Activated T-cell treated with anti-CD3 and anti-CD28 coated beads for 4 hours (primary cell): ENCODE measurements around the gene FOXP1.
"Not testable (repeated sequence)": the region's sequence is repeated elsewhere in the genome, so short reads cannot be mapped to it uniquely, and the experiment has no call there.

Source experiments
- DNase-seq: peaks from one replicate; pipeline ENCODE4 v3.0.0-alpha.2; 2020

Gene FOXP1

DNA sequence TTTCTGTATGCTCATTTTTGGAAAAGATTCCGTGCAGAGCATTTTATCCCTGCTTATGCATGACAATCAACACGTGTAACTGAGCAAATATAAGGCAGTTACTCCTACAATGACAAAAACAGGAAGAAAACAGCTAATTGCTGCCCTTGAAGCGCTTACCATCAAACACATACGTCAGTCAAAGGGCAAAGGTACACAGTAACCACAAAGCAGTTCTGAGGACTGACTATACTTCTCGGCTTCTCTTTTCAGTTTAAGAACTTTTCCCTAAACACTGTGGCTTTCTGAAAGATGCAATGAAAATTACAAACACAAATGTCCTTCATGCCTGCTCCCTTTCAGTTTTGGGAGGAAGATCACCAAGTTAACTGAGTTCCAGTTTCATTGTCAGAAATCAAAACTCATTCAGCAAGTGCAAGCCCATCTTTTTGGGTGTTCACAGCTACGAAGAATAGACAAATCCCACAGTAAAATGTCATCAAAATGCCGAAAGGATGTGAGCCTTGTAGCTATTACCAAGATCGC is 602.8 kb downstream of the FOXP1 start:
- no peak for DNase-seq

DNA sequence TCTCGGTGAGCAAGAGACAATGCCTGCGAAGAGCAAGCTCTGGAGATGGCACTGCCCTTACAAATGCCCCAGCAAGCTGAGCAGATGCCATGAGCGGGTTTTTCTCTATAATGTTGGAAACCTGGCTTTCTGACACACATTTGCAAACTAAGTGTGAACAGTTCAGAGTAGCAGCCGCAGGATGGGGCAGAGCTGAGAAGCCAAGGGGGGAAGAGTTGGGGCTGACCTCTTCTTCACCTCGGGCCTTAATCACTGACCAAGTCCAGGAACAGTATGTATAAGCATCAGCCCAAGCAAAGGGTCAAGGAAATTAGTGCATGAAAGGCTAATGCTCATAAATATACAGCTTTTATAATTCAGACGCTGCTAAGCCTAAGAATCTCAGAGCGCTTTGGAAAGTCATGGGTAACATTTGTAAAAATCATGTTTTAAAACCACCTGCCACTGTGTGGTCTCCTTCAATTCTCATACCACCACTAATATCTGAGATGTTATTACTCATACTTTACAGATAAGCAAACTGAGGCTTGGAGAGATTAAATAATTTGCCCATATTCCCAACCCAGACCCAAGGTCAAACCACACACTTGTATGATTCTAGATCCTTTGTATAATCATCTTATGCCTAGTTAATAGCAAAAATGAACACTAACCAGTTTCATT is 603.4 kb downstream of the FOXP1 start:
- no peak for DNase-seq

GRCh38 chr3:70977712-70978111 is 605.8 kb downstream of the FOXP1 start:
- no peak for DNase-seq

DNA sequence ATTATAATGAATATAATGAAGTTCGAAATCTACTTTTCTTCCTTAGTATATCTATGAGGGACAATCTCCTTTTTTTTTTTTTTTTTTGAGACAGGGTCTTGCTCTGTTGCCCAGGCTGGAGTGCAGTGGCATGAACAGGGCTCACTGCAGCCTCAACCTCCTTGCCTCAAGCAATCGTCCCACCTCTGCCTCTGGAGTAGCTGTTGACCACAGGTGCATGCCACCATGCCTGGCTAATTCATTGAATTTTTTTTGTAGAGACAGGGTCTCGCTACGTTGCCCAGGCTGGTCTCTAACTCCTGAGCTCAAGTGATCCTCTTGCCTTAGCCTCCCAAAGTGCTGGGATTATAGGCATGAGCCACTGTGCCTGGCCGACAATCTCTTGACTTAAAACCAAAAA is 607.5 kb downstream of the FOXP1 start:
- not testable (repeated sequence) for DNase-seq

GRCh38 chr3:70974747-70975146 is 608.8 kb downstream of the FOXP1 start:
- no peak for DNase-seq

DNA sequence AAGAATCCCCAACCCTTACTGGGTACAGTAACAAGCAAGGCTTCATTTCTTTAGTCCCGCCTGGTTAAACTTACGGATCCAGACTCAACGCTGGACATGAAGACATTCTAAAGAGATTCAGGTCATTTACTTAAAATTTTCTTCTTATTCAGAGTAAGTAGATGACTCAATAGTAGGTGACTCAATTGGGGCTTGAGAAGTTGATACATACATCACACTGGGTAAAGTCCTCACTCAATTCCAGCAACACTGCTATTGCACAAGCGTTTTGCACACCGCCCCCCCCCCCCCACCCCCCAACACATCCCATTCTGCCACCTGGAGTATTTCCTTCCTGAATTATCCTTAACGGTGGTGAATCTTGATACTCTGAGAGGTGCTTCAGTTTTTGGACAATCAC is 610.0 kb downstream of the FOXP1 start:
- DNase-seq: no peak

DNA sequence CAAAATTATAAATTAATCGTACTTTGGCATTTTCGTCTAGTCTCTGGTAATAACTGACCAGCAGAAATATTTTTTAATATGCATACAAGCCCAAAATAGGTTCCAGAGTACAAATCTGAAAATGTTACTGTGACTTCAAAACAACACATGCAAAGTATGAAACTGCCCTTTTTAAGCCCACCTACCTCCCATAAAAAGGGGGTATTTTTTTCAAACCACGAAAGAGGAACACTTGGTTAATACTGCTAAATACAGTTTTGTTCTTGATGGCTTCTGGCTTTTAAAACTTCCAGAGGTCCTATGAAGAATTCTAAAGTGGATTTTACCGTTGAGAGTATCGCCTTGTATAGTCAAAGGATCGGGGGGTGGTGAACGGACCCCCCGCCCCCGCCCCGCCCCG is 610.7 kb downstream of the FOXP1 start:
- no peak for DNase-seq

DNA sequence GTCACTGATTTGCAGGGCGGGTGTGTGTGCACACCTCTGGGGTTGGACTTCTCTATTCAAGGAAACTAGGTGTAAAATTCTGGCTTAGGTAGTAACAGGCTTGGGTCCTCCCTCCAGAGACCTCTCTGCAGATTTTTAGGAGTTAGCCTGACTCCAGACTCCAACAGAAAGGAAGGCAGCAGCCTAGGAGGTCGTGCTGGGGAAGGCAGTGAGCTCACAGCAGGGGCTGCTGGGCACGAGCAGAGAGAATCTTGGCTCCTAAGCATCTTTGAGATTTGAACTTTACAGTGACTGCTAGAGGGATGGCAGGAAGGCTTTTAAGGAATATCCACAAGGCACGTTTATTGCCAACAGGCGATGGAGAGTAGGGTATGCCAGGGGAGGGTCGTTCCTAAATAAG is 612.6 kb downstream of the FOXP1 start:
- DNase-seq: no peak

- no peak for DNase-seq
Measured at GRCh38 chr3:70970171-70970570, 613.4 kb downstream of the FOXP1 start.

- DNase-seq: no peak
Measured at GRCh38 chr3:70963431-70964275, 619.9 kb downstream of the FOXP1 start.

GRCh38 chr3:70959506-70960291 is 623.8 kb downstream of the FOXP1 start:
- DNase-seq: no peak

GRCh38 chr3:70952033-70952747 is 631.3 kb downstream of the FOXP1 start:
- DNase-seq: no peak

GRCh38 chr3:70951316-70951715 is 632.2 kb downstream of the FOXP1 start:
- DNase-seq: no peak

GRCh38 chr3:70947579-70947978 is 635.9 kb downstream of the FOXP1 start:
- DNase-seq: no peak

DNA sequence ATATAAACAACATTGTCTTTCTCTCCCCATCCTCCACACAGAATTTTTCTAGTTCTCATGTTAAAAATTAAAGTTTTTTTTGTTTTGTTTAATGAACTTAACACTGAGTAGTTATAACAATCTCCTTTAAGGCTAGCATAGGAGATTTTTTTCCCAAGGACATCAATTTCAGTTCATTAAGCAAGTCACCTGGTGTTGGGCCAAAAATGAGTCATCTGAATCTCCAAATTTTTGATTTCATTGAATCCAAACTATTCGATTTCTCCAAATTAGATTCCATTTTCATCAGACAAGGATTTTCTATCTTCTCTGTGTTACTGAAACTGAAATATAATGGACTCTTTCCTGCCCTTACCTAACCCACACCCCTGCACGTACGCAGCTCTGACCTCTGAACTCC is 639.6 kb downstream of the FOXP1 start:
- DNase-seq: no peak

DNA sequence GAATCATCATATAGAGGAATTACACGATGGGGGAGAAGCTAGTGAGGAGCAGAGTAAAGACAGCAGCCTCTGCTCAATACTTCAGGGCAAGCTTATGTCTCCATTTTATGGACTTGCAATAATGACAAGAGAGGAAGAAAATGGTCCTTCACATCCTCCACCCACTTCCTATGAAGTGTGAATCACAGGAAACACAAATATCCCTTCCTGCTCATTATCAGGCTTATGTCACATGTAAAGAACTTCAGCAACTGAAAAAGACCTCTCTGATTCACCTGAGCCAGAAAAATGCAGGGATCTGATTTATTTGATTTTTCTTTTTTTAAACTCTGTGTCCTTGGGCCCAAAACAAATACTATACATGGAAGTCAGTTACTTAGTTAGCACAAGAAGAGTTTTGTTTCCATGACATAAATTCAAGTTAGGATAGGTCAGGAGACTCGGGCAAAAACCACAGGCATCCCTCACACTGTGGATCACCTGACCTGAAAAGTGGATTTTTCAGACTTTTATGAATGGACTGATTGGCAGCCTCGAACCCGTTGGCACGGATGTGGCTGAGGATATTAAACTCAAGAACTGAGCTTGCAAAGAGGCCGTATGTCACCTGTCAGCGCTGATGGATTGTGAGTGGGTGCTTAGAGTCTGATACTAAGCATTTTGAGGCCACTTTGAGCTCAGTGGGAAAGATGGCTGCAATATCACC is 650.3 kb downstream of the FOXP1 start:
- no peak for DNase-seq

GRCh38 chr3:70930066-70930465 is 653.5 kb downstream of the FOXP1 start:
- no peak for DNase-seq

DNA sequence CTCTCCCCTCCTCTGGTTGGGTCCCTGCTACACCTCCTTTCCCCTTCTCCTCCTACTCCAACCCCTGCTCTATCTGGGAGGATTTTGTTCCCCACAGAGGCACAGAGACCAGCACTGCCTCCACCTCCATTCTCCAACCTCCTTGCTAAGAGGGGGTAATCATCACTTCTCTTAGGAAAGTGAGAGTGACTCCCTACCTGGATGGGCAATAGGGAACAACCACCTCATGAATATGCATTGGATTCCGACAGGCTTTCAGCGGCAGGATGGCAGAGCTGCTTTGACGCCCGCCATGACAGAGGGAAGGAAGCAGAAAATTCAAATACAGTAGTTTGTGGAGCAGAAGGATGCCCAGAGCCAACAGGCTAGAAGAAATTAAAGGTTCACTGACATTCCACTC is 656.3 kb downstream of the FOXP1 start:
- no peak for DNase-seq

DNA sequence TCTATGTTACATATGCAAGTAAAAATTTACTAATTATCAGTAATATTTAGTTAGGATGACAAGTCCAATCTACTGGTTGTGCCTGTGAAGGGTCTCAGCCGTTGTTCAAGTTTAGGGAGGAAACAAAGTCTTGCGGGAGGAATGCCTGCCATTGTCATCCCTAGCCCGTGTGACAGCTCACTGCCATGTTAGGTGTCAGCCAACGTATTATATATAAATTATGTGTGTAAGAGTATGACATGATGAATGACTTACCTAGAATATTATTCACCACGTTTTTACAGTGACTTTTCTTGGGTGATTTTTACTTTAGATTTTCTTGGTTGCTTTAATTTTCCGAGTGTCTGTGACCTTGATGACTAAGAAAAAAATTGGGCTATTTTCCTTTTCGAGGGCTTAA is 656.7 kb downstream of the FOXP1 start:
- no peak for DNase-seq

DNA sequence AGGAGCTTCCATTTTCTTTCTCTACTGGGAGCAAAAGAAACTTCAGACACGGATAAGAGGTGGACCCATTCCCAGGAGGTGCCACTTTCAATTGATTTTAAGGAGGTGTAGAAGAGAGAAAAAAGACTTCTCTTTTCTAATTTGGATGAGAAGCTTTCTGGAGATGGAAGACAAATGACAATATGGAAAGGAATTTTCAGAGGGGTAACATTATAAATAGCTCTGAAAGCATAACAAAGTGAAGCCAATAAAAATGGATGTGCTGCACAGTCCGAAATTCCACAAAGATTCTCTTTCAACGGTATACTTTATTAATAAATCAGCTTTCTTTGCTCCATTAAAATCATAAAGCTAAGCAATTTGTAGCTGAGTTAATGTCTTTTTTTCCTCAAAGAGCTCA is 663.9 kb downstream of the FOXP1 start:
- DNase-seq: no peak

DNA sequence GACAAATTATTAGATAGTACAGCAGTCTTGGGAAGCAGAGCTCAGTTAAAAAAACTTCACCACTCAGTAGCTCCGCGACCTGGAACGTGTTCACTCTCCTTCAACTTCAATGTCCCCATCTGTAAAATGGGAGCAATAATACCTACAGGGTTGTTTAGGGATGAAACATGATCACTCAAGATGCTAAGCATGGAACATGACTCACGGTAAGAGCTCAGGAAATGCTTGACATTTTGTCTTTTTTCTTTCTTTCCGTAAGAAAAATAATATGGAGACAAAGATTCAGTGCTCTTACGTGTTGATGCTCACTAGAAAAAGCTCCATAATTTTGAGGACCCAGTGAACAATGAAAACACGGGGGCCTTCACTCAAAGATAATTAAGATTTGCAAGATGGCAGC is 664.4 kb downstream of the FOXP1 start:
- DNase-seq: no peak

GRCh38 chr3:70916375-70917055 is 667.0 kb downstream of the FOXP1 start:
- no peak for DNase-seq
